ENCODE measurements around the gene KDM1B.

GRCh38 chr6:18243302-18243893 is 88.2 kb downstream of the KDM1B start:
- TF ChIP-seq MAX (IDR thresholded peaks at IDR 0.05; ENCODE audit: low read depth) (no peak), POLR2AphosphoS5 (IDR thresholded peaks at IDR 0.05; ENCODE audit: low read depth, low read length) (no peak), CTCF (IDR thresholded peaks at IDR 0.05) (no peak), RAD21 (IDR thresholded peaks at IDR 0.05; ENCODE audit: low read length) (no peak)

Measured in SK-N-SH (cell line).